IPS-NIHi7 (cell line): ENCODE measurements around the gene CNTNAP2.

Source experiments
- DNase-seq: peaks from one replicate; pipeline ENCODE4 v3.0.0; 2012; ENCODE audit warnings: mixed read lengths; ENCODE audit errors: extremely low spot score

Gene CNTNAP2

DNA sequence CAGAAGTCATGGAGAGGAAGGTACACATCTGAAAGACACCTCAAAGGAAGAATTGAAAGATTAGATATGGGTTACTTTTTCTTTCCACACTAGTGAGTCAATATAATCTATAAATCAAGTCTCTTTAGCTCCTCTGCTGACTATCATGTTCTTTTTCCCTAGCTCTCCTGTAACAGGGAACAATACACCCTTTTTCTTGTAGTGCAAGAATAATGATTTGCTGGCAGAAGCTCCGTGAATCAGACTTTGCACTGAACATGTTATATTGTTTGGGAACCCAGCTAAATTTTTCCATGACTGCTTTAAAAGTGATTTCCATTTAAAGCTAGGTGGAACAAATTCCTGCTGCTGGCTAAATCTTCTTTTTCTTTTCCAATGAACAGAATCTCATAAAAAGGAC lies 1717.4 kb downstream of the CNTNAP2 start:
- DNase-seq = no peak

DNA sequence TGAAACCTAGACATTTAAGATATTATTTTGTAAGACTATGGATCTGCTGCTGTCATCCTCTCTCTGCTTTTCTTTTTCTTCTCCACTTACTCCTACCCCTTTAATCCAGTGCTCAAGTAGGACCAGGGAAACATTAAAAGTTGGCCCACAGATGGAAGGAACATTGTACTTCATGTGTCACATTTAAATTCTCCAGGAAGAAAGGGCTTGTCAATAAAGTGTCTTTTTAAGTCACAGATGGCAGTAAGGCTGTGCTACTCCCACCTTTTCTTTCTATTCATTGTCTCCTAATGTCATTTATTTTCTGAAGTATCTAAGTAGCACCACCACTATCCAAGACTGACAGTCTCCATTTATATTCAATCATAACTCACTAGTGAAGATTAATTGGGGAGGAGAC lies 1736.2 kb downstream of the CNTNAP2 start:
- DNase-seq = no peak

DNA sequence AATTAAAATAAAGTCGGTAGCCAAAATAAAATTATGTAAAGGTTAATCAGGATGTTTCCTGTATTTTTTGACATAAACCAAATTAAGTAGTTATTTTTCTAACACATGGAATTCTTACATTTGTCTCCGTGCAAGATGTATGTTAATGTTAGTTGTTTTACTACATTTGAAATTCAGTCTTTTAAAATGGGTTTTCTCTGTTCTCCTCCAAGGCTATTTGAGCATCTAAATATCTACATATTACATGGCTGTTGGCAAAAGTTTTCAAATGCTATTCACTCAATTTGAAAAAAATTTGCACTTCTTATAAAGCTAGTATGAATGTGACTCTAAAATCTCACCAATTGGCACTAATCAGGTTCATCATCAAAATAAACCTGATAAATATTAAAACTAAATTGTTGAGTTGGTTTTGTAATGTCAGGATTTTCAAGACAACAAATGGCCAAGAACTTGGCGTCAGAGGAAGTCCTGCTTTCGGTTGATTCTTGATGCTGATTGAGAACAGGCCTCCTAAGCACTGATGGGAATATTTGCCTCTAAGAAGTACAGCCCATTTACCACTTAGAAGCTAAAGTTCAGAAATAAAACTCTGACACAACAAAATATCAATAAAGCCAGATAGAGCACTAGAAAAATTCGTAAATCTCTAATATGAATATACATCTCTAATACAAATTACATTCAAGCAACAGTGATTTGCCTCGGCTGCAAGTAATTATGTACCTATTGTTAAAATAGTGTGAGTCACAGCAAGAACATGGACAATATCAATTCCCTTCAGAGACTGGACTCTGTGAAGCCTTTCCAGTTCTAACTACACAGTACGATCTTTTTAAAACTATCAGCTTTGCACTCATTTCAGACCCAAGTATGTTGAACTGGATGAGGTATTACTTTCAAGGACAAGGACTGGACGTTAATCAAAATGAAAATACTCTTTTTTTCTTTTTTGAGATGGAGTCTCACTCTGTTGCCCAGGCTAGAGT lies 1740.8 kb downstream of the CNTNAP2 start:
- no peak for DNase-seq

- DNase-seq = no peak
Observed at GRCh38 chr7:147858421-147858820, 1741.8 kb downstream of the CNTNAP2 start.

DNA sequence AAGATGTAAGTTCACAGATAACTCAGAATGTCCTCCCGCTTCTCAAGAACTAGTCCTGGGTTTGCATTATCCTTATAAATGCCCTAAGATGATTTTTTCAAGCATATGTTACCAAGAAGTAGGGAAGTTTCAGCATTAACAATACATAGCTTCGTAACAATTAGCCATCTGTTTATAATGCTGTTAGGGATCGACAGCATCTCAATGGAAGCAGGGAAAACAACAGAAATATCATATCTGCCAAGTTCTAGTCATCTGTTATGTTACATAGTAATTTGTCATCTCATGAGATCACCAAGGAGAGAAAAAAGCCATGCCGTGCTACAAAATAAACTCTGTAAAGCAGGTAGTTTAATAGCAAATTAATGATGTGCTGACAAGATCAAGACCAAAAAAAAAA lies 1742.4 kb downstream of the CNTNAP2 start:
- no peak for DNase-seq

GRCh38 chr7:147859486-147859885 lies 1742.9 kb downstream of the CNTNAP2 start:
- DNase-seq = no peak

GRCh38 chr7:147861058-147861716 lies 1744.6 kb downstream of the CNTNAP2 start:
- DNase-seq = no peak

DNA sequence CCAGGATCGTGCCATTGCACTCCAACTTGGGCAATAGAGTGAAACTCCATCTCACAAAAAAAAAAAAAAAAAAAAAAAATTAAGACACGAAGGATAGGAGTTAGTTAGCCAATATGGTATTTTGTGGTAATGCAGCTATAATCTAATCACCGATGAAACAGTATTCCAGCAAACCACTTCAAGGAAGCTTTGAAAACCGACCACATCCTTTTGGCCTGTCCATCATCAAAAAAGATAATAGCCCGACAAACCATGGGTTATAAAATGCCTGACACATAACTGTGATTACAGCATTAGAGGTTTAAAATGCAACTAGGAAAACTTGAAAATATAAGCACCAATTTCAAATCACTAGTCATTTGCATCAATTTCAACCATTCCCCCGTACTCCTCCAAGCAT lies 1745.3 kb downstream of the CNTNAP2 start:
- DNase-seq = no peak

- no peak for DNase-seq
Observed at GRCh38 chr7:147869456-147869855, 1752.9 kb downstream of the CNTNAP2 start.

DNA sequence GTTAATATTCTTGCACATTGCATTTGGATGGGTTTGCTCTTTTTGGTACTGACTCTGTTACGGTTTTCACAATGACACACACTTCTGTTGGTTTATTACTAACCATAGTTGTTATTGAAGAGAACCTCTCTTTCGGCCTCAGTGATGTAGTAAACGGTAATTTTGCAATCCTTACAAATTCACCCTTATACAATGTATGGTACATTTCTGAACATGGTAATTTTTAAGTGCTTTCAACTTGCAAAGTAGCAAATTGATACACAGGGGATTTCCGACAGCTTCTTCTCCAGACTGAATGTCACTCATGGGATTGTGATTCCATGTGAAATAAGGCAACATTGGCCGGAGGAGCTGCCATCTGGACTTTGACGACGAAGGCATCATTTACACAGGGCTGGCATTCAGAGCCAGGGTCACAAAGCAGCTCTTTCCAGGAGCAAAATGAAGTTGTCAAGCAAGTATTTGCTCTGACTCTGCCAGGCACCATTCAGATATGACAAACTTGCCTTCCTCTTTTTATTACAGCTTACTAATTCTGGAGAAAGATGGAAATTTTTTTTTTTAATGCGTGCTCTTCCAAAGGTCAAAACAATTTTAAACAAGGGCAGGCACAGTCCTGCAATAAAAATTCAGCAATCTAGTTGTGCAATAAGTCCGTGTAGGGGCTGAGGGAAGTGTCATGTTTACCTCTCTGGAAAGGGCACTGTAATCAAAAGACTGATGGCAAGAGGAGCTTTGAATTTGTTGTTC lies 1762.5 kb downstream of the CNTNAP2 start:
- DNase-seq = no peak

- DNase-seq = no peak
Observed at GRCh38 chr7:147885869-147886268, 1769.3 kb downstream of the CNTNAP2 start.

DNA sequence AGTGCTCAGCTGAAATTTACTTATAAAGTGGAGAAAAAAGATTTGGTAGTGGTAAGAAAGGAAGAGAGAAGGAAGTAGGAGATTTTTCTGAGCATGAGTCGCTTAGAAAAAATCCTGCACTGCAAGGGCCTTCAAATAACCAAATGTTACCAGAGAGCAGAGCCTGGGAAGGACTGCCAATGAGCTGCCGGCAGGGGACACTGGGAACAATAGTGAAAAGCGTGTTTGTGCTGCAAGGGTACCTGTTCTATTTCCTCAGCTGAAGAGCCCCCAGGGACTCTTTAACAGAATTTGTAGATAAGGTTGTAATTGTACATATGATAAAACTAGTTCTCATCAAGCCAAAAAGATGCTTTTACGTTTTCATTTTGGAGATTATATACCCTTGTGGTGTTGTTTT lies 1777.7 kb downstream of the CNTNAP2 start:
- DNase-seq = peak; percentile 58

DNA sequence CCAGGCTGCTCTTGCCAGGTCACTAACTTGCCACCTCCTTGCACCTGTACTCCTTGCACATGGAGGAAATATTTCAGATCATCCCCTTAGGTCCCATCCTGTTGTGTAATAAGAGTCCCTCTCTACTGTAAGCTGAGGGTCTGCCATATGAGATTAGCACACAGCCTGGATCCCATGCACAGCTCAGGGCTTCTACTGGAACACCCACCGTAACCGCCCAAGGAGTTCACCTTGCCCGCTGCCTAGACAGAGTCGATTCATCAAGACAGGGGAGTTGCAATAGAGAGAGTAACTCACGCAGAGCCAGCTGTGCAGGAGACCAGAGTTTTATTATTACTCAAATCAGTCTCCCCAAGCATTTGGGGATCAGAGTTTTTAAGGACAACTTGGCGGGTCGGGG lies 1779.5 kb downstream of the CNTNAP2 start:
- DNase-seq = no peak

- no peak for DNase-seq
Observed at GRCh38 chr7:147903536-147904218, 1787.1 kb downstream of the CNTNAP2 start.

- no peak for DNase-seq
Observed at GRCh38 chr7:147904219-147904576, 1787.6 kb downstream of the CNTNAP2 start.

- DNase-seq = no peak
Observed at GRCh38 chr7:147909431-147910148, 1793.0 kb downstream of the CNTNAP2 start.

- no peak for DNase-seq
Observed at GRCh38 chr7:147911201-147911601, 1794.6 kb downstream of the CNTNAP2 start.

DNA sequence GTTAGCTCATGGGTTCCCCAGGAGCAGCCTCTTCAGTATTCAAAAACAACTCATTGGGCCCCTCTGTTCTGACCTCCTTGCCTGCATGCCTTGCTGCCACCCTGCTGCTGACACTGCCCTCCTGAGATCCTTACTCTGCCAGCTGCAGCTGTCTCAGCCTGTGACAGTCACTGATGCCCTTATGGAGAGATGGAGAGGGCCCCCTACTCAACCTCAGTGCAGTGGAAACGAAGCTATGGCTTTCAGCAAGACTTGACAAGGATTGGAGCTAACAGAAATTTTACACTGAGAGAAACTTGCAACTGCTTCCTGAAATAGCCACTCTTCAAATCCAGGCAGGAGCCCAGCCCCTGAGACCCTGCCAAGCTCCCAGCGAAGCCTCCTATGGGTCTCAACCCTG lies 1795.7 kb downstream of the CNTNAP2 start:
- no peak for DNase-seq

DNA sequence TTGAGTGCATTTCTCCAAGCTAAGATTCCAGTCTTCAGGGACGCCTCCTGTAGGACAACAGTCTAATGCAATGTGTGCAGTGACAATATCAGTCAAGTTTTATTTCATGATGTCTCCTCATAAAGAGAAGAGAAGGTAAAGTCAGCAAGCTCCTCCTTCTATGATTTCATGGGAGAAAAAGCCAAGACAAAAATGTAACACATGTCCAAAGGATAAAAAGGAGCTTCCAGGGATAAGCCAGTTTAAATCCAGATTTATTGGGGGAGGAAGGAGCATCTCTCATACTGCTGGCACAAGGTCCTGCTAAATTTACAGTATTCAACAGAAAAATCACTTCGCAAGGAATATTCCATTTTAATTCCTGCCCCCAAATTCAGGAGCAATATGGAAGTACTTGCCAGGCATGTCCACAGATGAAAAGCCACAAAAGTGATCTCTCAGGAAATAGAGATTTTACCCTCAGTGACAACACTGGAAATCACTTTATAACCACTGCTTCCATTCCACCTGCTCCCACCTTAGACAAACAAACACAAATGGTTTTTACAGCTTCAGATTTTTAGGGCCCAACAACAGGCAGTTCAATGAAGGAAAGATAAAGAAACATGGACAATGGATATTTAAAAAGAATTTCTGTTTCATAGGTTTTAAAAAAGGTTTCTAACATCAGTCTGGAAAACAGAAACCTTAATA lies 1796.5 kb downstream of the CNTNAP2 start:
- DNase-seq = no peak

GRCh38 chr7:147915781-147916180 lies 1799.2 kb downstream of the CNTNAP2 start:
- peak; percentile 59 for DNase-seq

DNA sequence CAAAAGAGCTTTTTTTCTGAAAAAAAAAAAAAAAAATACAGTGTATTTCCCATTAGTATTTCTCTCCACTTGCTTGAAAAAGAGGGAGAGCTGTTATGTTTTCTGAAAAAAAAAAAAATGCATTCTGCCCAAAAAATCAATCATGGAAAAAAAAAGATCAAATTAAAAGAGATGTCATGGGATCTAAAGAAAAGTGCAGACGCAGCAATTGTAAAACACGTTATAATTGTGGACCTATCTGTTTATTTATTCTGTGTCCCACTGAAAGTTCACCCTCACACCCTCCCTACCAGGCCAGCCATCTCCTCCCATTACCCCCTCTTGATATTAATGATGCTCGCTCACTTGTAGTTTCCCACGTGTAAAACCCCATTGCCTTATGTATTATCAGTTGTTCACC lies 1800.0 kb downstream of the CNTNAP2 start:
- no peak for DNase-seq
